Measurements from ENCODE around the gene ZNF346. TPM values are rescaled to one million over a fixed set of nuclear protein-coding genes. Genes with fewer than 3 reads are reported as not detected.

The ZNF346 gene
- total RNA-seq, 4 donors from 2014 or later, result 14.4 to 22.9 (median 18.5) TPM

DNA sequence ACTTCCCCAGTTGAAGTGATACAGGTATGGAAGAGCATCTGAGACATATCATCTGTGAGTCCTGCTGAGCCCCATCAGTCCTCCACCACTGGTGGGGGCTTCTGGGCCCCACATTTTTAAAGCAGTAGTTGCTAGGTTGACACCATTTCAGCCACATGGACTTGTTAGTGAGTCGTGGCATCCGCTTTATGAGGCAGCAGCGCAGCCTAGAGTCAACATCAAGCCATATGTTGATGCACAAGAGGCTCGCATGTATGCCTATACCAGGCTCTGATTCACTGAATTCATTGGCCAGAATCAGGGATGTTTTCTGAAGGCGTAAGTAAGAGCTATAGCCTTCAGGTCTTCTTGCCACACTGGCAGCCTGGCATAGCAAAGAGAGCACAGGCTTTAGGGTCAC is 26.8 kb downstream of the ZNF346 start:
- TF ChIP-seq POLR2AphosphoS5 (IDR thresholded peaks at IDR 0.05), result no peak
- TF ChIP-seq POLR2A (IDR thresholded peaks at IDR 0.05; ENCODE audit: low read depth), result no peak
- Histone ChIP-seq H3K4me1 (no peaks in the 10 kb centered on the region), H3K9me3 (no peaks in the 10 kb centered on the region), H3K27ac (replicated peaks in 1 of 4) (no peak overlapping the region), H3K27me3 (no peaks in the 10 kb centered on the region), H3K36me3 (peaks cover 48 to 96% (median 78%) of the 10 kb centered on the region in 4 donors), H3K4me3 (no peak overlapping the region)
- intact Hi-C loops (cut with DNase I), result no loop called here
- 94% methylated on average over 4 of the region's 5 CpGs for WGBS
- DNase-seq (ENCODE audit: extremely low spot score), result no peak

DNA sequence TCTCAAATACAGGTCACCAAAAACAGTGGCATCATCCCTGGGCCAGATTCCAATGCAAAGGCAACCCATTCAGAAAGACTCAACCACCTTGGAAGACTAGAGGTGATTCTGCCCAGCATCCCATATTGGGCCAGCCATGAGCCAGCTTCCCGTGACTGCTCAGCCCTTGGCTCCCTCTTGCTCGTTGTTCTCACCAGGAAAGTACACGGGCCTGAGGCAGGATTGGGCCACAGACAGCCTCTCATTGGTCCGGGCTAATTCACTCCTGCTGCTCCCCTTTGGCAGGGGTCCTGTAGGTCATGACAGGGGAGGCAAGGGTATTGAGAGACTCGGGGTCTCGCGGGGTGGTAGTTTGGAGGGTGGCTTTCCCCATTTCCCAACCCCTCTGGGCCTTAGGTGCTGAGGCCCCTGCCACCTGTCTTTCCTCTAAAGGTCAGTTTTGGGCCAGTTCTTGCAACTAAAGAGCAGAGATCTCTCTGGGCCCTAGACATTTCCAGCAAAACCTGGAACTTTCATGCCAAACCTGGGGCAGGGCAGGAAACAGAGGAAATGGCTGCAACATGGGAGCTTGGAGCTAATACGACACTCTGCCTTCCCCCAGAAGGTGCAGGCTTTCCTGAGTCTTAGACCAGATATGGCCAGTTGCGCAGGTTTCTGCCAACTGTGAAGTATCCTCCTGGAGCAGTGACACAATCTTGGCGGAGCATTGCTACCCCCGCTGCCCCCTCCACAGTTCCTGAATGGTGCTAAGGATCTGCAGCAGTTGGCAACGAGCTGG is 42.2 kb downstream of the ZNF346 start:
- Histone ChIP-seq H3K9me3 (no peaks in the 10 kb centered on the region), H3K27ac (replicated peaks in 1 of 4) (no peak overlapping the region), H3K27me3 (no peaks in the 10 kb centered on the region), H3K4me1 (no peaks in the 10 kb centered on the region), H3K4me3 (no peak overlapping the region), H3K36me3 (peaks cover 18 to 94% (median 61%) of the 10 kb centered on the region in 4 donors)
- intact Hi-C loops (cut with DNase I), result no loop called here
- TF ChIP-seq EP300 (IDR thresholded peaks at IDR 0.05) (no peak), POLR2A (IDR thresholded peaks at IDR 0.05; ENCODE audit: low read depth) (no peak), POLR2AphosphoS5 (IDR thresholded peaks at IDR 0.05) (peak in 1 of 2 donors; percentile 29)
- TF ChIP-seq, protein P1, sequence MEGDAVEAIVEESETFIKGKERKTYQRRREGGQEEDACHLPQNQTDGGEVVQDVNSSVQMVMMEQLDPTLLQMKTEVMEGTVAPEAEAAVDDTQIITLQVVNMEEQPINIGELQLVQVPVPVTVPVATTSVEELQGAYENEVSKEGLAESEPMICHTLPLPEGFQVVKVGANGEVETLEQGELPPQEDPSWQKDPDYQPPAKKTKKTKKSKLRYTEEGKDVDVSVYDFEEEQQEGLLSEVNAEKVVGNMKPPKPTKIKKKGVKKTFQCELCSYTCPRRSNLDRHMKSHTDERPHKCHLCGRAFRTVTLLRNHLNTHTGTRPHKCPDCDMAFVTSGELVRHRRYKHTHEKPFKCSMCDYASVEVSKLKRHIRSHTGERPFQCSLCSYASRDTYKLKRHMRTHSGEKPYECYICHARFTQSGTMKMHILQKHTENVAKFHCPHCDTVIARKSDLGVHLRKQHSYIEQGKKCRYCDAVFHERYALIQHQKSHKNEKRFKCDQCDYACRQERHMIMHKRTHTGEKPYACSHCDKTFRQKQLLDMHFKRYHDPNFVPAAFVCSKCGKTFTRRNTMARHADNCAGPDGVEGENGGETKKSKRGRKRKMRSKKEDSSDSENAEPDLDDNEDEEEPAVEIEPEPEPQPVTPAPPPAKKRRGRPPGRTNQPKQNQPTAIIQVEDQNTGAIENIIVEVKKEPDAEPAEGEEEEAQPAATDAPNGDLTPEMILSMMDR (IDR thresholded peaks at IDR 0.05), result no peak
- DNase-seq (ENCODE audit: extremely low spot score), result no peak
- 83% methylated on average over 6 of the region's 12 CpGs for WGBS

DNA sequence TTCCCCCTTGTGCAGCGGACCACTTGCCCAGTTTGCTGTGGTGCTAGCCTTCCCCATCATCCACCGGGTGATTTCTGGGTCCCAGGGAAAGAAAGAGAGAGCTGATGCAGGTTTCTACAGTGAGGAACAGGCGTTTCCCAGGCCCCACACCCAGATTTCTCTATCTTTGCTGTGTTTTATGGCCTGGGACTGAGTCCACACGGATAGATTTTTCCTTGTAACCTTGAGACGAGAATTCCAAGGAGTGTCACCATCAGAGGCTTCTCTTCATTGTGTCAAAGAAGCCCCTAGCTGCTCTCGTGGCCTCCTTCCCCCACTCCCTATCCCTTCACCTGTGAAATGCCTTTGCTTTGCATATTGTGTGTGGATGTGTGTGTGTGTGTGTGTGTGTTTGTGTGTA is 43.0 kb downstream of the ZNF346 start:
- Histone ChIP-seq H3K27ac (replicated peaks in 1 of 4) (no peak overlapping the region), H3K36me3 (peaks cover 18 to 88% (median 55%) of the 10 kb centered on the region in 4 donors), H3K4me1 (no peaks in the 10 kb centered on the region), H3K27me3 (no peaks in the 10 kb centered on the region), H3K4me3 (no peak overlapping the region), H3K9me3 (no peaks in the 10 kb centered on the region)
- DNase-seq (ENCODE audit: extremely low spot score), result no peak
- intact Hi-C loops (cut with DNase I), result no loop called here
- WGBS, result 83% methylated on average over 6 of the region's 6 CpGs
- TF ChIP-seq POLR2A (IDR thresholded peaks at IDR 0.05; ENCODE audit: low read depth), result no peak
- TF ChIP-seq, protein P1 (IDR thresholded peaks at IDR 0.05), result no peak
- no peak for TF ChIP-seq EP300 (IDR thresholded peaks at IDR 0.05)
- TF ChIP-seq POLR2AphosphoS5 (IDR thresholded peaks at IDR 0.05), result no peak

DNA sequence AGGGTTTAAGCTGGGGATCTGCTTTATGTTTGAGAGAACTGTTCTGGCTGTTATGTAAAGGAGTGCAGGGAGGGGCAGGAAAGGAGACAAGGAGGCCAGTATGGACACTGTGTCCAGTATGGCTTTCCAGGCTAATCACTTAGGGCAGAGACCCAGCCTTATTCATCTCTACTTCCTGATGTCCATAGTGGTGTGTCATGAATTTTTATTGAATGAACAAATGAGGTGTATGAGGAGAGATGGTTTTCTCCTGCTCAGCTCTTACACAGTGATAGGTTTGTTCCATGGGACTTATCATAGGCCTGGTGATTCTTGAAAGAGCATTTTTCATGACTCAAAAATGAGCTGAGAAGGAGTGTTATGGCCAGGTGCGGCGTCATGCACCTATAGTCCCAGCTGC is 43.7 kb downstream of the ZNF346 start:
- H3K4me1 ChIP-seq, result peaks cover 0 to under 1% (median 0%) of the 10 kb centered on the region in 4 donors
- TF ChIP-seq, protein P1 (IDR thresholded peaks at IDR 0.05), result no peak
- no peak for TF ChIP-seq POLR2A (IDR thresholded peaks at IDR 0.05; ENCODE audit: low read depth)
- no peak for TF ChIP-seq POLR2AphosphoS5 (IDR thresholded peaks at IDR 0.05)
- TF ChIP-seq EP300 (IDR thresholded peaks at IDR 0.05), result no peak
- no peak overlapping the region for H3K4me3 ChIP-seq
- H3K27ac ChIP-seq (replicated peaks in 1 of 4), result no peak overlapping the region
- intact Hi-C loops (cut with DNase I), result no loop called here
- H3K9me3 ChIP-seq, result no peaks in the 10 kb centered on the region
- 89% methylated on average over 2 of the region's 2 CpGs for WGBS
- peaks cover 18 to 84% (median 54%) of the 10 kb centered on the region in 4 donors for H3K36me3 ChIP-seq
- DNase-seq (ENCODE audit: extremely low spot score), result no peak
- H3K27me3 ChIP-seq, result no peaks in the 10 kb centered on the region

DNA sequence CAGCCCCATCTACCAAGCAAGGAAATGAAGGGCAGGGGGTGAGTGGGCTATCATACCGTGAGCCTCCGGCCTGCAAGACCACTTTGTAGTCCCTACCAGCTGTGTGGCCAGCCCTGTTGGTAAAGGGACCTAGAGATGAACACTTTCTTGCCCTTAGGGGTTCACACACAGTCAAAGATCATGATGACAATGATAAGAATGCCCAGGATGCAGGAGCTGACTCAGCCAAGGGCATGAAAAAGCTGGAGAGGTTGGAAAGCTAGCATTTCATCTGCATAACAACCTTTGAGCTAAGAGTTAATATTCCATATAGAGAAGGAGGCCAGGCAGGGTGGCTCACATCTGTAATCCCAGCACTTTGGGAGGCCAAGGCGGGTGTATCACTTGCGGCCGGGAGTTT is 45.0 kb downstream of the ZNF346 start:
- intact Hi-C loops (cut with DNase I), result no loop called here
- H3K4me1 ChIP-seq, result peaks cover 0 to 7% (median 5%) of the 10 kb centered on the region in 4 donors
- H3K9me3 ChIP-seq, result no peaks in the 10 kb centered on the region
- WGBS, result 93% methylated on average over 3 of the region's 5 CpGs
- H3K27ac ChIP-seq (replicated peaks in 1 of 4), result no peak overlapping the region
- no peak overlapping the region for H3K4me3 ChIP-seq
- TF ChIP-seq, protein P1 (IDR thresholded peaks at IDR 0.05), result no peak
- no peak for TF ChIP-seq POLR2AphosphoS5 (IDR thresholded peaks at IDR 0.05)
- TF ChIP-seq EP300 (IDR thresholded peaks at IDR 0.05), result no peak
- TF ChIP-seq POLR2A (IDR thresholded peaks at IDR 0.05; ENCODE audit: low read depth), result no peak
- H3K36me3 ChIP-seq, result peaks cover 16 to 73% (median 44%) of the 10 kb centered on the region in 4 donors
- no peak for DNase-seq (ENCODE audit: extremely low spot score)
- H3K27me3 ChIP-seq, result no peaks in the 10 kb centered on the region
